Activated CD4-positive, alpha-beta memory T cell treated with anti-CD3 and anti-CD28 coated beads for 36 hours (primary cell): ENCODE data around the gene TAAR9. TPM values are rescaled to one million over a fixed set of nuclear protein-coding genes. Genes with fewer than 3 reads are reported as not detected.
"Not testable (repeated sequence)": the region's sequence is repeated elsewhere in the genome, so short reads cannot be mapped to it uniquely, and the experiment has no call there.

Experiments used
- CTCF ChIA-PET: fragments of 350-600 bp; sonication (Branson Sonifier 250); formaldehyde crosslinking; loops from one replicate; lab custom pipeline; 2021; ENCODE audit warnings: antibody characterized with exemption, inconsistent platforms; lab: Charles Lee
- POLR2A ChIA-PET: fragments of 350-600 bp; sonication (Branson Sonifier 250); formaldehyde crosslinking; loops from one replicate; lab custom pipeline; 2021; ENCODE audit warnings: antibody characterized with exemption; lab: Charles Lee
- DNase-seq: peaks from one replicate; pipeline ENCODE4 v3.0.0-alpha.2; 2020
- H3K27ac Mint-ChIP-seq: one replicate; pipeline ENCODE4 v1.8.0; 2021; ENCODE audit warnings: mixed read lengths
- H3K27me3 Mint-ChIP-seq: one replicate; pipeline ENCODE4 v1.8.0; 2021; ENCODE audit warnings: mixed read lengths
- H3K36me3 Mint-ChIP-seq: one replicate; pipeline ENCODE4 v1.8.0; 2021; ENCODE audit warnings: mixed read lengths
- H3K4me1 Mint-ChIP-seq: one replicate; pipeline ENCODE4 v1.8.0; 2021; ENCODE audit warnings: low read depth, mixed read lengths
- H3K4me3 Mint-ChIP-seq: one replicate; pipeline ENCODE4 v1.8.0; 2021; ENCODE audit warnings: mild to moderate bottlenecking, mixed read lengths
- H3K9me3 Mint-ChIP-seq: one replicate; pipeline ENCODE4 v1.8.0; 2021; ENCODE audit warnings: mixed read lengths
- intact Hi-C: fragments of 100-400 bp; cut with micrococcal nuclease; formaldehyde crosslinking; loops from one replicate; pipeline ENCODE4 v1.15.1; 2023
- total RNA-seq, 2 experiments: library from RNA; stranded (reverse); gene quantifications; one replicate each; pipeline ENCODE4 v1.2.3, GENCODE V29; 2021

The TAAR9 gene
- total RNA-seq, 2 experiments from 2014 or later: not detected

- H3K4me3 Mint-ChIP-seq, H3K9me3 Mint-ChIP-seq, H3K27ac Mint-ChIP-seq, H3K4me1 Mint-ChIP-seq, intact Hi-C loops, H3K36me3 Mint-ChIP-seq, DNase-seq: not testable (repeated sequence)
- CTCF ChIA-PET: interaction anchor here (1.3 kb wide), 1 partner anchor 280 kb away, joined by 3 read pairs; no protein-coding TSS in a partner anchor
- peaks cover 23% of the 10 kb centered on the region for H3K27me3 Mint-ChIP-seq
- POLR2A ChIA-PET: interaction anchor here (0.6 kb wide), 1 partner anchor 59 kb away, joined by 5 read pairs; no protein-coding TSS in a partner anchor
Measured at GRCh38 chr6:132560087-132560486, 22.0 kb downstream of the TAAR9 start.

- DNase-seq: no peak
- Mint-ChIP-seq H3K27ac (no peak overlapping the region), H3K27me3 (peaks cover 17% of the 10 kb centered on the region), H3K9me3 (no peaks in the 10 kb centered on the region), H3K4me3 (no peak overlapping the region), H3K4me1 (no peaks in the 10 kb centered on the region), H3K36me3 (no peaks in the 10 kb centered on the region)
- intact Hi-C loops: no loop called here
- POLR2A ChIA-PET: no interaction called here
- CTCF ChIA-PET: no interaction called here
Measured at GRCh38 chr6:132566404-132566803, 28.3 kb downstream of the TAAR9 start.

- Mint-ChIP-seq H3K9me3 (no peaks in the 10 kb centered on the region), H3K4me1 (no peaks in the 10 kb centered on the region), H3K4me3 (no peak overlapping the region), H3K27ac (no peak overlapping the region), H3K36me3 (no peaks in the 10 kb centered on the region), H3K27me3 (peaks cover 22% of the 10 kb centered on the region)
- no peak for DNase-seq
- ChIA-PET POLR2A (no interaction called here), CTCF (no interaction called here)
- intact Hi-C loops: no loop called here
Measured at GRCh38 chr6:132567566-132567965, 29.5 kb downstream of the TAAR9 start.

GRCh38 chr6:132568611-132569010 is 30.5 kb downstream of the TAAR9 start:
- Mint-ChIP-seq H3K9me3 (no peaks in the 10 kb centered on the region), H3K36me3 (no peaks in the 10 kb centered on the region), H3K4me1 (no peaks in the 10 kb centered on the region), H3K27me3 (peaks cover 21% of the 10 kb centered on the region), H3K27ac (no peak overlapping the region), H3K4me3 (no peak overlapping the region)
- CTCF ChIA-PET: no interaction called here
- DNase-seq: no peak
- intact Hi-C loops: no loop called here
- POLR2A ChIA-PET: no interaction called here

GRCh38 chr6:132569170-132569569 is 31.1 kb downstream of the TAAR9 start:
- Mint-ChIP-seq H3K4me1 (no peaks in the 10 kb centered on the region), H3K27me3 (peaks cover 24% of the 10 kb centered on the region), H3K9me3 (no peaks in the 10 kb centered on the region), H3K36me3 (no peaks in the 10 kb centered on the region), H3K4me3 (no peak overlapping the region), H3K27ac (no peak overlapping the region)
- POLR2A ChIA-PET: no interaction called here
- intact Hi-C loops: no loop called here
- CTCF ChIA-PET: no interaction called here
- no peak for DNase-seq

GRCh38 chr6:132570221-132570777 is 32.2 kb downstream of the TAAR9 start, which contains the start of gene TAAR6:
Gene TAAR6 (plus strand): TSS chr6:132570322. CDS start chr6:132570322, 0 bp downstream.
- Mint-ChIP-seq H3K27me3 (peaks cover 21% of the 10 kb centered on the region), H3K4me1 (no peaks in the 10 kb centered on the region), H3K4me3 (no peak within 1 kb of the TSS), H3K27ac (no peak within 1 kb of the TSS), H3K36me3 (no peaks in the 10 kb centered on the region), H3K9me3 (no peaks in the 10 kb centered on the region)
- intact Hi-C loops: no loop called here
- CTCF ChIA-PET: no interaction called here
- POLR2A ChIA-PET: no interaction called here
- DNase-seq: no peak

- CTCF ChIA-PET: no interaction called here
- Mint-ChIP-seq H3K27me3 (peaks cover 22% of the 10 kb centered on the region), H3K27ac (no peak overlapping the region), H3K4me1 (no peaks in the 10 kb centered on the region), H3K4me3 (no peak overlapping the region), H3K9me3 (no peaks in the 10 kb centered on the region), H3K36me3 (no peaks in the 10 kb centered on the region)
- no peak for DNase-seq
- POLR2A ChIA-PET: no interaction called here
- intact Hi-C loops: no loop called here
Measured at GRCh38 chr6:132571774-132572173, 33.7 kb downstream of the TAAR9 start.

GRCh38 chr6:132584698-132585097 is 46.6 kb downstream of the TAAR9 start:
- H3K36me3 Mint-ChIP-seq: no peaks in the 10 kb centered on the region
- CTCF ChIA-PET: no interaction called here
- peaks cover 19% of the 10 kb centered on the region for H3K27me3 Mint-ChIP-seq
- H3K4me3 Mint-ChIP-seq: no peak overlapping the region
- DNase-seq: no peak
- H3K27ac Mint-ChIP-seq: no peak overlapping the region
- POLR2A ChIA-PET: no interaction called here
- H3K4me1 Mint-ChIP-seq: no peaks in the 10 kb centered on the region
- intact Hi-C loops: no loop called here
- H3K9me3 Mint-ChIP-seq: no peaks in the 10 kb centered on the region

GRCh38 chr6:132587424-132587823 is 49.3 kb downstream of the TAAR9 start:
- no peak overlapping the region for H3K4me3 Mint-ChIP-seq
- H3K4me1 Mint-ChIP-seq: no peaks in the 10 kb centered on the region
- H3K27me3 Mint-ChIP-seq: peaks cover 14% of the 10 kb centered on the region
- intact Hi-C loops: no loop called here
- no peak for DNase-seq
- POLR2A ChIA-PET: no interaction called here
- H3K9me3 Mint-ChIP-seq: no peaks in the 10 kb centered on the region
- H3K36me3 Mint-ChIP-seq: no peaks in the 10 kb centered on the region
- no peak overlapping the region for H3K27ac Mint-ChIP-seq
- CTCF ChIA-PET: no interaction called here

Other genes with a start within 250 kb of the TAAR9 start
- gene MOXD1, start 136.8 kb upstream of the TAAR9 start, total RNA-seq: not detected
- gene STX7, start 25.2 kb upstream of the TAAR9 start, total RNA-seq: 10 to 100 TPM; 16.2 to 19.0 TPM
- not detected for gene TAAR8, start 14.4 kb downstream of the TAAR9 start, total RNA-seq
- not detected for gene TAAR6, start 32.0 kb downstream of the TAAR9 start, total RNA-seq
- gene TAAR5, start 51.5 kb downstream of the TAAR9 start, total RNA-seq: not detected
- not detected for gene TAAR2, start 86.0 kb downstream of the TAAR9 start, total RNA-seq
- gene TAAR1, start 120.9 kb downstream of the TAAR9 start, total RNA-seq: not detected
- gene VNN1, start 175.8 kb downstream of the TAAR9 start, total RNA-seq: not detected
- 1 to 10 TPM; 4.3 to 5.0 TPM for gene VNN2, start 219.6 kb downstream of the TAAR9 start, total RNA-seq